ENCODE measurements around the gene LYZL1.
A peak's percentile ranks its signal among the peaks of the same experiment; 100 is the strongest.

DNA sequence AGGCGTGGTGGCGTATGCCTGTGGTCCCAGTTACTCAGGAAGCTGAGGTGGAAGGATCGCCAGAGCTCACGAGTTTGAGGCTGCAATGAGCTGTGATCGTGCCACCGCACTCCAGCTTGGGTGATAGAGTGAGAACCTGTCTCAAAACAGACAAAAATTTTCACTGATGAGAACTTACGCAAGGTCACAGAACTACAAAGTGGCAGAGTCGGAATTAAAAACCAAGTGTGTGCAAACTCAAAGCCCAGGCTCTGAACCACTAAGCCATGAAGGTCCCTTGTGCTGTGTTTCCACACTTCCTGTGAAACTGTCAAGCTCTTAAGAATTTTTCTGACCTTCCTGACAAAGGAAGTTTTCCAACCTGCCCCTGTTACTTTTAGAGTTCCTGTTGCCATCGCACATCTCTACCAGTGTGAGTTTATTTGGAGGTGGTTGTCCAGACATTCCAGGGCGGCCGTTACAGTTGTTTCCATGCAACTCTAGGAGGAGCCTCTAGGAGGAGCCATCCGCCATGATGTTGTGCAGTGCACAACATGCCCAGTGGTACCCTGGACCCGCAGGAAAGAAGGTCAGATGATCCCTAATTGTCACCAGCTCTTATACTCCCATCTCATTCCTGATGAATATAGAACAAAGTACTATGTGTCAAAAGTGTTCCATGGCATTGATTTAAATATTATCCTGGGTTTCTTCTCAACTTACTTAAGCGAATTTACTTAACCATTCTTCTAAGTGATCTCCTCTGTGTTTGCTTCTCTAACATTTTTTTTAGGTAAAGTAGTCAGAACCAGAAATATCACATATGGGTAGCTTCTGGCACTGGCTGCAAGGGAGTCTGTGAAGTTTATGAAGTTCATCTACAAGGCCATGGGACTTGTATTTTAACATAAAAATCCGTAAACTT lies 49.0 kb upstream of the LYZL1 start:
- TF ChIP-seq, protein P1, sequence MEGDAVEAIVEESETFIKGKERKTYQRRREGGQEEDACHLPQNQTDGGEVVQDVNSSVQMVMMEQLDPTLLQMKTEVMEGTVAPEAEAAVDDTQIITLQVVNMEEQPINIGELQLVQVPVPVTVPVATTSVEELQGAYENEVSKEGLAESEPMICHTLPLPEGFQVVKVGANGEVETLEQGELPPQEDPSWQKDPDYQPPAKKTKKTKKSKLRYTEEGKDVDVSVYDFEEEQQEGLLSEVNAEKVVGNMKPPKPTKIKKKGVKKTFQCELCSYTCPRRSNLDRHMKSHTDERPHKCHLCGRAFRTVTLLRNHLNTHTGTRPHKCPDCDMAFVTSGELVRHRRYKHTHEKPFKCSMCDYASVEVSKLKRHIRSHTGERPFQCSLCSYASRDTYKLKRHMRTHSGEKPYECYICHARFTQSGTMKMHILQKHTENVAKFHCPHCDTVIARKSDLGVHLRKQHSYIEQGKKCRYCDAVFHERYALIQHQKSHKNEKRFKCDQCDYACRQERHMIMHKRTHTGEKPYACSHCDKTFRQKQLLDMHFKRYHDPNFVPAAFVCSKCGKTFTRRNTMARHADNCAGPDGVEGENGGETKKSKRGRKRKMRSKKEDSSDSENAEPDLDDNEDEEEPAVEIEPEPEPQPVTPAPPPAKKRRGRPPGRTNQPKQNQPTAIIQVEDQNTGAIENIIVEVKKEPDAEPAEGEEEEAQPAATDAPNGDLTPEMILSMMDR (IDR thresholded peaks at IDR 0.05; ENCODE audit: low read length), result peak; percentile 57
- TF ChIP-seq EZH2 (IDR thresholded peaks at IDR 0.05; ENCODE audit: borderline replicate concordance, low read length), result no peak
